HFFc6 (cell line): ENCODE measurements around the gene MACROH2A1. TPM values are rescaled to one million over a fixed set of nuclear protein-coding genes. Genes with fewer than 3 reads are reported as not detected.
A peak's percentile ranks its signal among the peaks of the same experiment; 100 is the strongest.

Source experiments
- DNase-seq: peaks from one replicate; pipeline ENCODE4 v3.0.0-alpha.2; 2018
- H3K27ac Mint-ChIP-seq: 2 replicates; pipeline ENCODE4 v1.8.0; 2020; ENCODE audit warnings: mild to moderate bottlenecking, mixed read lengths
- H3K27me3 Mint-ChIP-seq: 2 replicates; pipeline ENCODE4 v1.8.0; 2021; ENCODE audit warnings: mild to moderate bottlenecking, moderate library complexity, mixed read lengths; ENCODE audit not compliant: insufficient read depth
- H3K36me3 Mint-ChIP-seq: 2 replicates; pipeline ENCODE4 v1.8.0; 2021; ENCODE audit warnings: low read depth, mixed read lengths
- H3K4me1 Mint-ChIP-seq: 2 replicates; pipeline ENCODE4 v1.8.0; 2020; ENCODE audit warnings: low read depth, mixed read lengths
- H3K4me3 Mint-ChIP-seq: 2 replicates; pipeline ENCODE4 v1.8.0; 2020; ENCODE audit warnings: mild to moderate bottlenecking, moderate library complexity, mixed read lengths
- H3K9me3 Mint-ChIP-seq: 2 replicates; pipeline ENCODE4 v1.8.0; 2020; ENCODE audit warnings: mild to moderate bottlenecking, mixed read lengths
- total RNA-seq, 6 experiments: library from RNA; stranded (reverse); fragmentation: NEBNext Ultra II Directional; extraction: Animal tissue kit (Norgen Biotek cat#: 25700); gene quantifications; 2 replicates in 1 of 6; 3 replicates in 5 of 6; pipeline ENCODE4 v1.2.3, GENCODE V29; 2021
- TF ChIP-seq, protein P1 (sequence below): fragments of 200-600 bp; sonication (generic); IDR thresholded peaks from 2 replicates; pipeline ENCODE4 v1.5.0; 2021; ENCODE audit warnings: antibody characterized with exemption, mild to moderate bottlenecking

Gene MACROH2A1
- total RNA-seq, 6 experiments from 2014 or later, result 116 to 144 (median 127) TPM

DNA sequence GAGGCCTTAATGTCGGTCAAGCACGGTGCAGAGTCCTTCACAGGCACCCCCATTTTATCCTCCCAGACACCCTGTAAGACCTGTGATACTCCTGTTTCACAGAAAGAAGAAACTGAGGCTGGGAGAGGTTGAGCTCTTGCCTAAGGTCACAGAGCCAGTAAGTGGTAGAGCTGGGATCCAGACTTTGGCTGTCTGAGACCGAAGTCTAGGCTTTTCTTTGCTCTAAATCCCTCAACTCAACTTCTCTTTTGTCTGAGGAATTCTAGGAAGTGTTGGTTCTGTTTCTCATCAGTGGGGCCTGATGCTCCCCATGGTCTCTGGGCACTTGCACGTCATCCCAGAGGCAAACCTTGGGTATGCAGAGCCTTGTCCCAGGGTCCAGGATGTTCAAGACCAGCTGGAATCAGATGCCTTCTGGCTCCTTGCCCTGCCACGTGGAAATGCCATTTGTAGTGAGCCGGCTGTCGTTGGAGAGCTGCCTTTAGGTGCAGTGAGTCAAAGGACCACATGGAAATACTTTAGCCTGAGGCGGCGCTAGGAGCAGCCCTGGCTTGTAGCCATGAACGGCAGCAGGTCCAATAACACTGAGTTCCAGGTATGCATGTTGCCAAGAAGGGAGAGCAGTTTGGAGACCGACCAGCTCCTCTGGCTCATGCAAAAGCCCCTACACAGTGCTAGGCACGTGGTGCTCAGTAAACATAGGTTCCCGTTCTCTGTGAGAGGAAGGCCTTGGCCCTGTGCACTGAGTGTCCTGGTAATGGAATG lies 38.9 kb upstream of the MACROH2A1 start:
- peaks cover 65% of the 10 kb centered on the region for H3K4me1 Mint-ChIP-seq

DNA sequence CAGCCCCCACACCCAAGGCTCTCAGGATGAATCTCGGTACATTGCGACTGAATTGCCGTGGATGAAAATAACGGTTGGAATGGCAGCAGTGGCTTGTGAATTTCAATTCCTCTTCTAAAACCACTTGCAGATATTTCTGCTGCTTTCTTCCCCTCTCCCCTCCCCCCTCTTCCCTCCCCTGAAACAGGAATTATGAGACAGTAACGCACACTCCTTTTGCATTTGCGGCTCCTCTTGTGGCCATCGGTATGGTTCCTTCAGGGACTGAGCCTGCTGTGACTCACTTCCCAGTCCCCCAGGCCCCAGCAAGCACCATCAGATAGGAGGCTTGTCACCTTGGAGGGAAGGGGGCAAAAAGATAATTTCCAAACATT lies 38.4 kb upstream of the MACROH2A1 start:
- peak; percentile 59 for DNase-seq
- no peaks in the 10 kb centered on the region for H3K36me3 Mint-ChIP-seq
- TF ChIP-seq, protein P1, sequence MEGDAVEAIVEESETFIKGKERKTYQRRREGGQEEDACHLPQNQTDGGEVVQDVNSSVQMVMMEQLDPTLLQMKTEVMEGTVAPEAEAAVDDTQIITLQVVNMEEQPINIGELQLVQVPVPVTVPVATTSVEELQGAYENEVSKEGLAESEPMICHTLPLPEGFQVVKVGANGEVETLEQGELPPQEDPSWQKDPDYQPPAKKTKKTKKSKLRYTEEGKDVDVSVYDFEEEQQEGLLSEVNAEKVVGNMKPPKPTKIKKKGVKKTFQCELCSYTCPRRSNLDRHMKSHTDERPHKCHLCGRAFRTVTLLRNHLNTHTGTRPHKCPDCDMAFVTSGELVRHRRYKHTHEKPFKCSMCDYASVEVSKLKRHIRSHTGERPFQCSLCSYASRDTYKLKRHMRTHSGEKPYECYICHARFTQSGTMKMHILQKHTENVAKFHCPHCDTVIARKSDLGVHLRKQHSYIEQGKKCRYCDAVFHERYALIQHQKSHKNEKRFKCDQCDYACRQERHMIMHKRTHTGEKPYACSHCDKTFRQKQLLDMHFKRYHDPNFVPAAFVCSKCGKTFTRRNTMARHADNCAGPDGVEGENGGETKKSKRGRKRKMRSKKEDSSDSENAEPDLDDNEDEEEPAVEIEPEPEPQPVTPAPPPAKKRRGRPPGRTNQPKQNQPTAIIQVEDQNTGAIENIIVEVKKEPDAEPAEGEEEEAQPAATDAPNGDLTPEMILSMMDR, result no peak
- H3K4me3 Mint-ChIP-seq, result peak overlapping the region; percentile 24; the same call in 1 of the 2 replicates
- H3K27ac Mint-ChIP-seq, result peak overlapping the region; percentile 95
- H3K9me3 Mint-ChIP-seq, result no peaks in the 10 kb centered on the region
- H3K4me1 Mint-ChIP-seq, result peaks cover 65% of the 10 kb centered on the region
- H3K27me3 Mint-ChIP-seq, result no peaks in the 10 kb centered on the region

More for the DNA sequence above, 38.9 kb upstream of the MACROH2A1 start:
- TF ChIP-seq, protein P1, result peak; percentile 52
- Mint-ChIP-seq H3K27ac (peak overlapping the region; percentile 95), H3K36me3 (no peaks in the 10 kb centered on the region), H3K9me3 (no peaks in the 10 kb centered on the region), H3K4me3 (peak overlapping the region; percentile 24; the same call in 1 of the 2 replicates), H3K27me3 (no peaks in the 10 kb centered on the region; the same call in 1 of the 2 replicates)
- DNase-seq, result peak; percentile 96

DNA sequence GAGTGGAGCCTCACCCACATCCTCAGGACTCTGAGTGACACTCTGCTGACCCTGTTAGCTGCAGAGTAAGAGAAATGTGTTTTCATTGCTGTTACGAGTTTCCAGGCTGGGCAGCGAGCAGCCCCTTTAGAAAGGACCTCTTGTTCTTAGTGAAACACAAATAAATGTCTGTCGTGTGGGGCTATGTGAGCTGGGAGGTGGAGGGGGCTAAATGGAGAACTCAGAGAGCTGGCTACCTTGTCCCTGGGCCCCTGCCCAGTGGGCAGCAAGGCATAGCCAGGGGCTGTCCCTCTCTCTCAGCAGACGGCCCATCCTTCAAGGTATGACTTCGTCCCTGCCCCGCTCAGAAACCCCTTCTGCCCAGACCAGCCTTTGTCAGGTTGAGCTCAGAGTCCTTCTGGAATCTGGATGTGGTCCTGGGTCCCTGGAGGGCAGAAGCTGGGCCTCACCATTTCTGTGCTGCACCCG lies 38.0 kb upstream of the MACROH2A1 start:
- Mint-ChIP-seq H3K4me1 (peaks cover 65% of the 10 kb centered on the region), H3K27ac (peak overlapping the region; percentile 95), H3K36me3 (no peaks in the 10 kb centered on the region), H3K9me3 (no peaks in the 10 kb centered on the region), H3K4me3 (no peak overlapping the region), H3K27me3 (no peaks in the 10 kb centered on the region)
- DNase-seq, result no peak
- TF ChIP-seq, protein P1, result no peak

DNA sequence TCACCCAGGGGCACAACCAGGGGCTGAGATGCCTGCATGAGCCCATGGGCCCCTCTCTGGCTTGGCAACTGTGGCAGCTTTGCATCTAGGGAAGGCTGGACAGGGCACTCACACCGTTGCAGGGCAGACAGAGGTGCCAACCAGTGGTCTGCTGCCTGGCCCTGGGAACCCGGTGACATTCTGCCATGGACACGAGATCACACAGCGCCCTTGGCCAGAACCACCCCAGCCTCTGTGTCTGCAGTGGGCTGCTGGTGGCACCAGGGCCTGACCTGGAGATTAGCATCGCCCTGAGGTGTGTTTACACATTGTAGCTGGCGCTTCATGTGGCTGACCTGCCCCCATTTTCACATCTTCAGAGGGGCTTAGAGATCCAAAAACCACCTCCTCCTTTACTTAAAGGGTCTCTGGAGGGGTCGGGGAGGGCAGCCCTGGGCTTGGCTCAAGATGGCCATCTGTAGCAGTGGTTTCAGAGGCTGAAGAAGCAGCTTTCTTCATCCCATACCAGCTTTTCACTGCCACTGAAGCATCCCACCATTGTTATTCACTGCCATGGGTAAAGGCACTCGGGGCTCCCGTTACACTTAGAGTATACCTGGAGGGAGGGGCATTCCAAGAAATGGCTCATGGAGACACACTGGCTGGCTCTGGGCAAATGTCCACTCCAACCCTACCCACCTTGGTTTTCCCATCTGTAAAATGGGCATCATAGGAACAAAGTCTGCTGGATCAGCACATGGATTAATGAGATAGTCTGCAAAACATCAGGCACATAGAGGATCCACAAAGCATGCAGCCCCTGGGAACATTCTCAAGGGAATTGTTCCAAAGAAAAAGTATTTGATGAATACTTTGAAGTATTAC lies 36.7 kb upstream of the MACROH2A1 start:
- H3K4me3 Mint-ChIP-seq, result no peak overlapping the region
- TF ChIP-seq, protein P1, result no peak
- H3K9me3 Mint-ChIP-seq, result no peaks in the 10 kb centered on the region
- no peaks in the 10 kb centered on the region for H3K36me3 Mint-ChIP-seq
- peaks cover 65% of the 10 kb centered on the region for H3K4me1 Mint-ChIP-seq
- peak overlapping the region; percentile 54; the same call in 1 of the 2 replicates for H3K27ac Mint-ChIP-seq
- no peak for DNase-seq
- no peaks in the 10 kb centered on the region for H3K27me3 Mint-ChIP-seq

DNA sequence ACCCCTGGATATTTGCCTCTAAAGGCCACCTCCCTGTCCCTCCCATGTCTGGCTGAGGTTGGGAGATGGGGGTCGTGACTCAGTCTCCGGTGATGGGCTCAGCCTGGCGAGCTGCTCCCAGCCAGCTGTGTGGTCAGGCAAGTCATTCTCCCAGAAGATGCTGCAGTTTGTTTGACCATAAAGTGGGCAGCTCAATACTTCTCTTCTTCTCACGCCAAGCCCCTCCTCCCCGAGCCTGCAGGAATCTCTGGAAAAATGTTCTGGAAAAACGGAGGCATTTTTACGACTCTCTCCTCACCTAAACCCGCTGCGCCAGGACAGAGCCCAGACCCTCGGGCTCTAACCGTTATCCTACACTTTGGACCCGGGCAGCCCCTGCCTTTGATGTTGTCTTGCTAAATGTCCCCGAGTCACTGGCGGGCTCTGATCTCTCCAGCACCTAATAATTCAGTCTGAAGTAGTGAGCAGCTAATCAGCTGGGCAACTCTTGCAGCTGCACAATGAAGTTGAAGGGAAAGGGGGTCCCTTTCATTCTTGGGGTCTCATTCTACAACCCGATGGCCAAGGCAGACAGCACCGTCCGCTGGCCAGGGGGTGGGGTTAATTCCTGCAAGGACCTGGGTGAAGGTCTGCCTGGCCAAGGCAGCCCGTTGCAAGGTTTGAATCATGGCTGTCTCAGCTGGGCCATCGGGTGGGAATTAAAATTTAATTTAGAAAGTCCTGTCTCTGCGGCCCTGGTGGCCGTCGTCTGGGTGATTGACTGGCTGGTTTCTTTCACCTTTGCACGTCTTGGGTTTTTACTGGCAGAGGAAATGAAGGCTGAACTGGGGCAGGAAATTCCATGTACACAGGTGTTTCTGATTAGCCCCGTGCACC lies 35.8 kb upstream of the MACROH2A1 start:
- Mint-ChIP-seq H3K27ac (peak overlapping the region; percentile 54), H3K4me1 (peaks cover 64% of the 10 kb centered on the region), H3K27me3 (no peaks in the 10 kb centered on the region), H3K36me3 (no peaks in the 10 kb centered on the region), H3K4me3 (peak overlapping the region; percentile 47; the same call in 1 of the 2 replicates), H3K9me3 (no peaks in the 10 kb centered on the region)
- TF ChIP-seq, protein P1, result no peak
- peak; percentile 68 for DNase-seq
